ENCODE results near the gene TRPM3. TPM values are rescaled to one million over a fixed set of nuclear protein-coding genes. Genes with fewer than 3 reads are reported as not detected.

TRPM3 gene
- total RNA-seq, 1 experiment from 2014 or later, result 5.4 TPM

DNA sequence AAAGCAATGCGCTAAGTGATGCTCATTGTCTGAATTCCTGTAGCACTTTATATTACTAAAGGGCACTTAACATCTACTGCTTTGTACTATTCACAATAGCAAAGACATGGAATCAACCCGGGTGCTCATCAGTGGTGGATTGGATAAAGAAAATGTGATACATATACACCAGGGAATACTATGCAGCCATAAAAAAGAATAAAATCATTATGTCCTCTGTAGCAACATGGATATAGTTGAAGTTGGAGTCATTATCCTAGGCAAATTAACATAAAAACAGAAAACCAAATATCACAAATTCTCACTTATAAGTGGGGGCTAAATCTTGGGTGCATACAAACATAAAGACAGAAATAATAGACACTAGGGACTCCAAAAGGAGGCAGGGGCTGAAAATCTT is 308.3 kb downstream of the TRPM3 start (continued):
- TF ChIP-seq, protein P1, sequence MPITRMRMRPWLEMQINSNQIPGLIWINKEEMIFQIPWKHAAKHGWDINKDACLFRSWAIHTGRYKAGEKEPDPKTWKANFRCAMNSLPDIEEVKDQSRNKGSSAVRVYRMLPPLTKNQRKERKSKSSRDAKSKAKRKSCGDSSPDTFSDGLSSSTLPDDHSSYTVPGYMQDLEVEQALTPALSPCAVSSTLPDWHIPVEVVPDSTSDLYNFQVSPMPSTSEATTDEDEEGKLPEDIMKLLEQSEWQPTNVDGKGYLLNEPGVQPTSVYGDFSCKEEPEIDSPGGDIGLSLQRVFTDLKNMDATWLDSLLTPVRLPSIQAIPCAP (CRISPR knock-in tag; IDR thresholded peaks at IDR 0.05), result no peak

DNA sequence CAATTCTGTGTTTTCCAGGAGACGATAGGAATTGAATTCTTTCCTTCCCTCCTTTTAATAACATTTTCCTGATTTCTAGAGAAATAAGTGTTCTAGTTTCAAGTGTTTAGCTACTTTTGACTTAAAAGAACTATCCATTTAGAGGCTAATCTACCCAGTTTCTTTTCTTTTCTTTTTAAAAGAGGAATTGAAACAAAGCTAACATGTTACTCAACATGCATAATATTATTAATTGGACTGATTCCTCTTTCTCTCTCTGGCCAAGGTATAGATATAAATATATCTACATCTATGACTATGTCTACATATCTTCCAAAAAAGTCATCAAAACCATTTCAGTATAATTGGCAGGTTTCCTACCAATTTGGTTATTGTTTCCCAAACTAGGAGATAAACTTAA is 309.8 kb downstream of the TRPM3 start:
- Mint-ChIP-seq H3K4me1 (peaks cover 17% of the 10 kb centered on the region), H3K27ac (no peak overlapping the region), H3K36me3 (no peaks in the 10 kb centered on the region), H3K4me3 (no peak overlapping the region), H3K9me3 (peaks cover 9% of the 10 kb centered on the region), H3K27me3 (ENCODE audit: low read depth) (no peaks in the 10 kb centered on the region)
- DNase-seq (ENCODE audit: low spot score) (no peak), ATAC-seq (no peak)
- ChIA-PET CTCF (no interaction called here), POLR2A (no interaction called here)
- no peak for TF ChIP-seq JUN (CRISPR knock-in tag; IDR thresholded peaks at IDR 0.05)
- TF ChIP-seq, protein P2, sequence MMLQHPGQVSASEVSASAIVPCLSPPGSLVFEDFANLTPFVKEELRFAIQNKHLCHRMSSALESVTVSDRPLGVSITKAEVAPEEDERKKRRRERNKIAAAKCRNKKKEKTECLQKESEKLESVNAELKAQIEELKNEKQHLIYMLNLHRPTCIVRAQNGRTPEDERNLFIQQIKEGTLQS (CRISPR knock-in tag; conservative IDR thresholded peaks at IDR 0.05), result no peak

DNA sequence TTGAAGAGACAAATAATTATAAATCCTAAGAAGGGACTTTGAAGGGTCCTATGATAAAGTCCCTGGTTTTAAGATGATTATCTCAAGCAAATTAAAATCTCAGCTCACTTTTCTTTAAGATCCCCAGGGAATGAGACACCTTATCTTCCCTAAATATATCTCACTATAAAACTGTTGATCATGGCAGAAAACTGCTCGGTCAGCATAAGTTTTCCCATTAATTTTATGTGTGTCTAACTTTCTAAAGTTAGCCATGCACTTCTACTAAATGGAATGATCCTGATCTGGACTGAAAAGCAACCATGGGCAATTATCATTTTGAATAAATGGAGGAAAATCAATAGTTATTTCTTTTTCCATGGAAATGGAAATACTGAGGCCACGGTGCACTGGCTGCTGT is 314.5 kb downstream of the TRPM3 start:
- TF ChIP-seq ZNF219 (CRISPR knock-in tag; IDR thresholded peaks at IDR 0.05; ENCODE audit: borderline replicate concordance) (no peak), ESRRA (CRISPR knock-in tag; IDR thresholded peaks at IDR 0.05; ENCODE audit: borderline replicate concordance) (no peak), ZNF671 (CRISPR knock-in tag; IDR thresholded peaks at IDR 0.05) (no peak), SOX15 (CRISPR knock-in tag; IDR thresholded peaks at IDR 0.05) (no peak), HMGA2 (CRISPR knock-in tag; IDR thresholded peaks at IDR 0.05) (no peak), SMAD4 (CRISPR knock-in tag; IDR thresholded peaks at IDR 0.05) (no peak)
- ChIA-PET CTCF (no interaction called here), POLR2A (no interaction called here)
- Mint-ChIP-seq H3K4me1 (peaks cover 28% of the 10 kb centered on the region), H3K9me3 (no peaks in the 10 kb centered on the region), H3K36me3 (no peaks in the 10 kb centered on the region), H3K27ac (no peak overlapping the region), H3K27me3 (ENCODE audit: low read depth) (no peaks in the 10 kb centered on the region), H3K4me3 (no peak overlapping the region)
- no peak for DNase-seq (ENCODE audit: low spot score)
- no peak for ATAC-seq

DNA sequence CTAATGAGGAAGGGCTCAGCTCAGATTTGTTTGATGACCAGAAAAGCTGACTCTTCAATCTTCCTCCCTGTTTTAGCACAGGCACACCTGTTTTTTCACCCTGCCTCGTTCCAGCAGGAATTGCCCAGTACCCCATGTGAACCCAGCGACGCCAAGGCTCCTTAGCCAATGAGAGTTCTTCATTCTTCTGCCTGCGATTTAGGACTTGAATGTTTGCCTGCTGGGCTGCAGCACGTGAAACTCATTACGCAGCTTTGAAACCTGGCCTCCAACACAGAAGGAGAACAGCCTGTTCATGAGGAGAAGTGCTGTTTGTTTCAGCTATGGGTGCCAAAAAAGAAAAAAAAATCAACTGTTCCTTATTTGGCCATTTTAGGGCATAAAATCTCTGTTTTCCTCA is 315.5 kb downstream of the TRPM3 start:
- DNase-seq (ENCODE audit: low spot score) (no peak), ATAC-seq (peak; percentile 26; the same call in 1 of the 2 replicates)
- ChIA-PET POLR2A (no interaction called here), CTCF (interaction anchor here (0.6 to 1.3 kb wide), 2 partner anchors 20 to 116 kb away, joined by 3 to 5 read pairs; no protein-coding TSS in a partner anchor)
- no peaks in the 10 kb centered on the region for H3K27me3 Mint-ChIP-seq (ENCODE audit: low read depth)
- H3K4me1 Mint-ChIP-seq, result peaks cover 37% of the 10 kb centered on the region
- H3K4me3 Mint-ChIP-seq, result no peak overlapping the region
- H3K9me3 Mint-ChIP-seq, result no peaks in the 10 kb centered on the region
- no peak overlapping the region for H3K27ac Mint-ChIP-seq
- no peaks in the 10 kb centered on the region for H3K36me3 Mint-ChIP-seq
- TF ChIP-seq, protein P3, sequence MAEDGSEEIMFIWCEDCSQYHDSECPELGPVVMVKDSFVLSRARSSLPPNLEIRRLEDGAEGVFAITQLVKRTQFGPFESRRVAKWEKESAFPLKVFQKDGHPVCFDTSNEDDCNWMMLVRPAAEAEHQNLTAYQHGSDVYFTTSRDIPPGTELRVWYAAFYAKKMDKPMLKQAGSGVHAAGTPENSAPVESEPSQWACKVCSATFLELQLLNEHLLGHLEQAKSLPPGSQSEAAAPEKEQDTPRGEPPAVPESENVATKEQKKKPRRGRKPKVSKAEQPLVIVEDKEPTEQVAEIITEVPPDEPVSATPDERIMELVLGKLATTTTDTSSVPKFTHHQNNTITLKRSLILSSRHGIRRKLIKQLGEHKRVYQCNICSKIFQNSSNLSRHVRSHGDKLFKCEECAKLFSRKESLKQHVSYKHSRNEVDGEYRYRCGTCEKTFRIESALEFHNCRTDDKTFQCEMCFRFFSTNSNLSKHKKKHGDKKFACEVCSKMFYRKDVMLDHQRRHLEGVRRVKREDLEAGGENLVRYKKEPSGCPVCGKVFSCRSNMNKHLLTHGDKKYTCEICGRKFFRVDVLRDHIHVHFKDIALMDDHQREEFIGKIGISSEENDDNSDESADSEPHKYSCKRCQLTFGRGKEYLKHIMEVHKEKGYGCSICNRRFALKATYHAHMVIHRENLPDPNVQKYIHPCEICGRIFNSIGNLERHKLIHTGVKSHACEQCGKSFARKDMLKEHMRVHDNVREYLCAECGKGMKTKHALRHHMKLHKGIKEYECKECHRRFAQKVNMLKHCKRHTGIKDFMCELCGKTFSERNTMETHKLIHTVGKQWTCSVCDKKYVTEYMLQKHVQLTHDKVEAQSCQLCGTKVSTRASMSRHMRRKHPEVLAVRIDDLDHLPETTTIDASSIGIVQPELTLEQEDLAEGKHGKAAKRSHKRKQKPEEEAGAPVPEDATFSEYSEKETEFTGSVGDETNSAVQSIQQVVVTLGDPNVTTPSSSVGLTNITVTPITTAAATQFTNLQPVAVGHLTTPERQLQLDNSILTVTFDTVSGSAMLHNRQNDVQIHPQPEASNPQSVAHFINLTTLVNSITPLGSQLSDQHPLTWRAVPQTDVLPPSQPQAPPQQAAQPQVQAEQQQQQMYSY (CRISPR knock-in tag; IDR thresholded peaks at IDR 0.05), result no peak
- TF ChIP-seq KAT7 (CRISPR knock-in tag; IDR thresholded peaks at IDR 0.05; ENCODE audit: borderline replicate concordance), result no peak
- TF ChIP-seq, protein P4, sequence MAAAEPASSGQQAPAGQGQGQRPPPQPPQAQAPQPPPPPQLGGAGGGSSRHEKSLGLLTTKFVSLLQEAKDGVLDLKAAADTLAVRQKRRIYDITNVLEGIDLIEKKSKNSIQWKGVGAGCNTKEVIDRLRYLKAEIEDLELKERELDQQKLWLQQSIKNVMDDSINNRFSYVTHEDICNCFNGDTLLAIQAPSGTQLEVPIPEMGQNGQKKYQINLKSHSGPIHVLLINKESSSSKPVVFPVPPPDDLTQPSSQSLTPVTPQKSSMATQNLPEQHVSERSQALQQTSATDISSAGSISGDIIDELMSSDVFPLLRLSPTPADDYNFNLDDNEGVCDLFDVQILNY (CRISPR knock-in tag; IDR thresholded peaks at IDR 0.05), result no peak
- TF ChIP-seq, protein P5, sequence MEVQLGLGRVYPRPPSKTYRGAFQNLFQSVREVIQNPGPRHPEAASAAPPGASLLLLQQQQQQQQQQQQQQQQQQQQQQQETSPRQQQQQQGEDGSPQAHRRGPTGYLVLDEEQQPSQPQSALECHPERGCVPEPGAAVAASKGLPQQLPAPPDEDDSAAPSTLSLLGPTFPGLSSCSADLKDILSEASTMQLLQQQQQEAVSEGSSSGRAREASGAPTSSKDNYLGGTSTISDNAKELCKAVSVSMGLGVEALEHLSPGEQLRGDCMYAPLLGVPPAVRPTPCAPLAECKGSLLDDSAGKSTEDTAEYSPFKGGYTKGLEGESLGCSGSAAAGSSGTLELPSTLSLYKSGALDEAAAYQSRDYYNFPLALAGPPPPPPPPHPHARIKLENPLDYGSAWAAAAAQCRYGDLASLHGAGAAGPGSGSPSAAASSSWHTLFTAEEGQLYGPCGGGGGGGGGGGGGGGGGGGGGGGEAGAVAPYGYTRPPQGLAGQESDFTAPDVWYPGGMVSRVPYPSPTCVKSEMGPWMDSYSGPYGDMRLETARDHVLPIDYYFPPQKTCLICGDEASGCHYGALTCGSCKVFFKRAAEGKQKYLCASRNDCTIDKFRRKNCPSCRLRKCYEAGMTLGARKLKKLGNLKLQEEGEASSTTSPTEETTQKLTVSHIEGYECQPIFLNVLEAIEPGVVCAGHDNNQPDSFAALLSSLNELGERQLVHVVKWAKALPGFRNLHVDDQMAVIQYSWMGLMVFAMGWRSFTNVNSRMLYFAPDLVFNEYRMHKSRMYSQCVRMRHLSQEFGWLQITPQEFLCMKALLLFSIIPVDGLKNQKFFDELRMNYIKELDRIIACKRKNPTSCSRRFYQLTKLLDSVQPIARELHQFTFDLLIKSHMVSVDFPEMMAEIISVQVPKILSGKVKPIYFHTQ (CRISPR knock-in tag; IDR thresholded peaks at IDR 0.05), result no peak
- TF ChIP-seq ZNF317 (CRISPR knock-in tag; IDR thresholded peaks at IDR 0.05; ENCODE audit: borderline replicate concordance, low read depth), result no peak
- TF ChIP-seq EMX1 (CRISPR knock-in tag; IDR thresholded peaks at IDR 0.05), result no peak
- no peak for TF ChIP-seq SMAD3 (CRISPR knock-in tag; IDR thresholded peaks at IDR 0.05; ENCODE audit: borderline replicate concordance)
- TF ChIP-seq, protein P6, sequence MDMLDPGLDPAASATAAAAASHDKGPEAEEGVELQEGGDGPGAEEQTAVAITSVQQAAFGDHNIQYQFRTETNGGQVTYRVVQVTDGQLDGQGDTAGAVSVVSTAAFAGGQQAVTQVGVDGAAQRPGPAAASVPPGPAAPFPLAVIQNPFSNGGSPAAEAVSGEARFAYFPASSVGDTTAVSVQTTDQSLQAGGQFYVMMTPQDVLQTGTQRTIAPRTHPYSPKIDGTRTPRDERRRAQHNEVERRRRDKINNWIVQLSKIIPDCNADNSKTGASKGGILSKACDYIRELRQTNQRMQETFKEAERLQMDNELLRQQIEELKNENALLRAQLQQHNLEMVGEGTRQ (CRISPR knock-in tag; IDR thresholded peaks at IDR 0.05), result no peak
- TF ChIP-seq ZNF671 (CRISPR knock-in tag; IDR thresholded peaks at IDR 0.05), result no peak
- TF ChIP-seq FOXK1 (CRISPR knock-in tag; IDR thresholded peaks at IDR 0.05), result no peak
- no peak for TF ChIP-seq SMAD4 (CRISPR knock-in tag; IDR thresholded peaks at IDR 0.05)
- no peak for TF ChIP-seq FOXJ3 (CRISPR knock-in tag; IDR thresholded peaks at IDR 0.05; ENCODE audit: borderline replicate concordance)
- TF ChIP-seq TCF7 (CRISPR knock-in tag; IDR thresholded peaks at IDR 0.05; ENCODE audit: low read depth), result no peak
- TF ChIP-seq, protein P7, sequence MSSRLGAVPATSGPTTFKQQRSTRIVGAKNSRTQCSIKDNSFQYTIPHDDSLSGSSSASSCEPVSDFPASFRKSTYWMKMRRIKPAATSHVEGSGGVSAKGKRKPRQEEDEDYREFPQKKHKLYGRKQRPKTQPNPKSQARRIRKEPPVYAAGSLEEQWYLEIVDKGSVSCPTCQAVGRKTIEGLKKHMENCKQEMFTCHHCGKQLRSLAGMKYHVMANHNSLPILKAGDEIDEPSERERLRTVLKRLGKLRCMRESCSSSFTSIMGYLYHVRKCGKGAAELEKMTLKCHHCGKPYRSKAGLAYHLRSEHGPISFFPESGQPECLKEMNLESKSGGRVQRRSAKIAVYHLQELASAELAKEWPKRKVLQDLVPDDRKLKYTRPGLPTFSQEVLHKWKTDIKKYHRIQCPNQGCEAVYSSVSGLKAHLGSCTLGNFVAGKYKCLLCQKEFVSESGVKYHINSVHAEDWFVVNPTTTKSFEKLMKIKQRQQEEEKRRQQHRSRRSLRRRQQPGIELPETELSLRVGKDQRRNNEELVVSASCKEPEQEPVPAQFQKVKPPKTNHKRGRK (CRISPR knock-in tag; IDR thresholded peaks at IDR 0.05; ENCODE audit: borderline replicate concordance), result no peak

Data from WTC11 (cell line).